ENCODE measurements around the gene WBP1L.
"Not testable (repeated sequence)": the region's sequence is repeated elsewhere in the genome, so short reads cannot be mapped to it uniquely, and the experiment has no call there.

Gene WBP1L

GRCh38 chr10:102726274-102726673 lies 17.5 kb upstream of the WBP1L start:
- no peak for DNase-seq

- DNase-seq: no peak
Measured at GRCh38 chr10:102727037-102727818, 16.5 kb upstream of the WBP1L start.

GRCh38 chr10:102729029-102730026 lies 14.4 kb upstream of the WBP1L start:
- DNase-seq: peak; percentile 62

- no peak for DNase-seq
Measured at GRCh38 chr10:102731222-102731800, 12.4 kb upstream of the WBP1L start.

GRCh38 chr10:102732661-102733060 lies 11.1 kb upstream of the WBP1L start:
- DNase-seq: no peak

- no peak for DNase-seq
Measured at GRCh38 chr10:102735065-102735562, 8.6 kb upstream of the WBP1L start.

- no peak for DNase-seq
Measured at GRCh38 chr10:102738692-102739121, 5.0 kb upstream of the WBP1L start.

- no peak for DNase-seq
Measured at GRCh38 chr10:102740229-102740628, 3.5 kb upstream of the WBP1L start.

- no peak for DNase-seq
Measured at GRCh38 chr10:102741726-102742237, 2.0 kb upstream of the WBP1L start.

GRCh38 chr10:102742313-102742712 lies 1.4 kb upstream of the WBP1L start:
- DNase-seq: not testable (repeated sequence)

GRCh38 chr10:102743078-102743587 lies 615 bp upstream of the WBP1L start:
- no peak for DNase-seq

GRCh38 chr10:102744374-102745051 lies 765 bp downstream of the WBP1L start:
- no peak for DNase-seq

- no peak for DNase-seq
Measured at GRCh38 chr10:102745157-102745556, 1.4 kb downstream of the WBP1L start.

GRCh38 chr10:102752266-102752930 lies 8.7 kb downstream of the WBP1L start:
- peak; percentile 74 for DNase-seq

- DNase-seq: peak; percentile 78
Measured at GRCh38 chr10:102752934-102753664, 9.4 kb downstream of the WBP1L start.

- no peak for DNase-seq
Measured at GRCh38 chr10:102753718-102754117, 10.0 kb downstream of the WBP1L start.

GRCh38 chr10:102757323-102757722 lies 13.6 kb downstream of the WBP1L start:
- DNase-seq: no peak

- no peak for DNase-seq
Measured at GRCh38 chr10:102758240-102758932, 14.6 kb downstream of the WBP1L start.

GRCh38 chr10:102758933-102759262 lies 15.2 kb downstream of the WBP1L start:
- DNase-seq: not testable (repeated sequence)

Measured in fibroblast of skin of right quadriceps (primary cell).